GM21515 (cell line): ENCODE data around the gene GNL3L.
"Not testable (repeated sequence)": the region's sequence is repeated elsewhere in the genome, so short reads cannot be mapped to it uniquely, and the experiment has no call there.

Source experiments
- ATAC-seq: cut with Tn5 transposase; IDR thresholded peaks from one replicate; pipeline ENCODE4 v1.9.1; 2021; ENCODE audit not compliant: unreplicated experiment

Gene GNL3L

GRCh38 chrX:54560411-54560810 is 30.4 kb downstream of the GNL3L start:
- no peak for ATAC-seq

GRCh38 chrX:54561622-54562021 is 31.6 kb downstream of the GNL3L start:
- ATAC-seq = no peak

GRCh38 chrX:54564936-54565335 is 34.9 kb downstream of the GNL3L start:
- no peak for ATAC-seq

- ATAC-seq = no peak
Measured at GRCh38 chrX:54570332-54570731, 40.3 kb downstream of the GNL3L start.

GRCh38 chrX:54572641-54573040 is 42.6 kb downstream of the GNL3L start:
- ATAC-seq = not testable (repeated sequence)

GRCh38 chrX:54597728-54598127 is 67.7 kb downstream of the GNL3L start:
- ATAC-seq = no peak

- ATAC-seq = no peak
Measured at GRCh38 chrX:54602563-54602962, 72.5 kb downstream of the GNL3L start.
